ENCODE measurements around the gene TSPAN18.

The TSPAN18 gene

DNA sequence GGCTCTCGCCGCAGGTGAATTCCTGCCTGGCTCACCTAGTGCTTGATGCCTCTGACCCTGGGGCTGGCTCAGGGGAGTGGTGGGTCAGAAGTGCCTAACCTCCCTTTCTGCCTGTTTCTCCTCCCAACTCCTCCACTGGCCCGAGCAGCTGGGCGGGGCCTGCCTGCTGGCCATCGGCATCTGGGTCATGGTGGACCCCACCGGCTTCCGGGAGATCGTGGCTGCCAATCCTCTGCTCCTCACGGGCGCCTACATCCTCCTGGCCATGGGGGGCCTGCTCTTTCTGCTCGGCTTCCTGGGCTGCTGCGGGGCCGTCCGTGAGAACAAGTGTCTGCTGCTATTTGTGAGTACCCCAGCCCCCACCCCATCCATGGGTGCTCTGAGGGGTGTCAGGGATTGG lies 182.8 kb downstream of the TSPAN18 start:
- Histone ChIP-seq H3K4me2 (ENCODE audit: low read length) (no peak overlapping the region), H3K9ac (ENCODE audit: low read length) (no peak overlapping the region), H3F3A (ENCODE audit: insufficient read depth, low read length) (no peaks in the 10 kb centered on the region), H2AFZ (ENCODE audit: low read length) (no peak overlapping the region), H3K4me1 (ENCODE audit: insufficient read depth, low read length, severe bottlenecking) (peaks cover 8% of the 10 kb centered on the region), H3K9me3 (ENCODE audit: low read length) (no peaks in the 10 kb centered on the region), H4K20me1 (ENCODE audit: insufficient read depth, low read length) (no peaks in the 10 kb centered on the region), H3K79me2 (ENCODE audit: insufficient read depth, low read length) (no peaks in the 10 kb centered on the region), H3K27me3 (ENCODE audit: insufficient read depth, low read length) (no peaks in the 10 kb centered on the region), H3K4me3 (ENCODE audit: low read depth, low read length, poor library complexity, severe bottlenecking) (no peak overlapping the region), H3K9me2 (ENCODE audit: low read depth, low read length) (no peaks in the 10 kb centered on the region), H3K27ac (ENCODE audit: low read depth, low read length, poor library complexity, severe bottlenecking) (no peak overlapping the region), H3K36me3 (ENCODE audit: insufficient read depth, low read length) (no peaks in the 10 kb centered on the region)
- TF ChIP-seq EZH2 (IDR thresholded peaks at IDR 0.05; ENCODE audit: borderline replicate concordance, low read length) (no peak), CTCF (IDR thresholded peaks at IDR 0.05; ENCODE audit: low read length) (no peak)

- H3K79me2 ChIP-seq (ENCODE audit: insufficient read depth, low read length): no peaks in the 10 kb centered on the region
- H2AFZ ChIP-seq (ENCODE audit: low read length): no peak overlapping the region
- no peak overlapping the region for H3K9ac ChIP-seq (ENCODE audit: low read length)
- no peak overlapping the region for H3K4me2 ChIP-seq (ENCODE audit: low read length)
- H3K27me3 ChIP-seq (ENCODE audit: insufficient read depth, low read length): no peaks in the 10 kb centered on the region
- TF ChIP-seq CTCF (IDR thresholded peaks at IDR 0.05; ENCODE audit: low read length) (no peak), EZH2 (IDR thresholded peaks at IDR 0.05; ENCODE audit: borderline replicate concordance, low read length) (no peak)
- H3K36me3 ChIP-seq (ENCODE audit: insufficient read depth, low read length): no peaks in the 10 kb centered on the region
- H3K9me3 ChIP-seq (ENCODE audit: low read length): no peaks in the 10 kb centered on the region
- no peaks in the 10 kb centered on the region for H4K20me1 ChIP-seq (ENCODE audit: insufficient read depth, low read length)
- H3K4me1 ChIP-seq (ENCODE audit: insufficient read depth, low read length, severe bottlenecking): peaks cover 3% of the 10 kb centered on the region
- no peak overlapping the region for H3K4me3 ChIP-seq (ENCODE audit: low read depth, low read length, poor library complexity, severe bottlenecking)
- no peaks in the 10 kb centered on the region for H3K9me2 ChIP-seq (ENCODE audit: low read depth, low read length)
- H3F3A ChIP-seq (ENCODE audit: insufficient read depth, low read length): no peaks in the 10 kb centered on the region
- no peak overlapping the region for H3K27ac ChIP-seq (ENCODE audit: low read depth, low read length, poor library complexity, severe bottlenecking)
Observed at GRCh38 chr11:44910591-44910990, 183.8 kb downstream of the TSPAN18 start.

- no peak overlapping the region for H3K9ac ChIP-seq (ENCODE audit: low read length)
- H3K79me2 ChIP-seq (ENCODE audit: insufficient read depth, low read length): no peaks in the 10 kb centered on the region
- H3K9me3 ChIP-seq (ENCODE audit: low read length): no peaks in the 10 kb centered on the region
- no peaks in the 10 kb centered on the region for H3F3A ChIP-seq (ENCODE audit: insufficient read depth, low read length)
- no peaks in the 10 kb centered on the region for H3K9me2 ChIP-seq (ENCODE audit: low read depth, low read length)
- TF ChIP-seq CTCF (IDR thresholded peaks at IDR 0.05; ENCODE audit: low read length) (peak; percentile 81), EZH2 (IDR thresholded peaks at IDR 0.05; ENCODE audit: borderline replicate concordance, low read length) (no peak)
- no peak overlapping the region for H3K4me2 ChIP-seq (ENCODE audit: low read length)
- H3K36me3 ChIP-seq (ENCODE audit: insufficient read depth, low read length): no peaks in the 10 kb centered on the region
- no peak overlapping the region for H3K4me3 ChIP-seq (ENCODE audit: low read depth, low read length, poor library complexity, severe bottlenecking)
- H2AFZ ChIP-seq (ENCODE audit: low read length): no peak overlapping the region
- H3K27me3 ChIP-seq (ENCODE audit: insufficient read depth, low read length): no peaks in the 10 kb centered on the region
- H4K20me1 ChIP-seq (ENCODE audit: insufficient read depth, low read length): no peaks in the 10 kb centered on the region
- H3K4me1 ChIP-seq (ENCODE audit: insufficient read depth, low read length, severe bottlenecking): no peaks in the 10 kb centered on the region
- H3K27ac ChIP-seq (ENCODE audit: low read depth, low read length, poor library complexity, severe bottlenecking): no peak overlapping the region
Observed at GRCh38 chr11:44911029-44911814, 184.5 kb downstream of the TSPAN18 start.

All from OCI-LY1 (cell line).